HEK293 (cell line): ENCODE results near the gene UNC45B.

Experiments used
- CTCF ChIA-PET: fragments of 350-600 bp; formaldehyde crosslinking; extraction: SDS; loops from one replicate; lab custom pipeline; 2021; ENCODE audit warnings: antibody characterized with exemption; lab: Yijun Ruan, JAX
- POLR2A ChIA-PET: fragments of 300-600 bp; formaldehyde crosslinking; extraction: SDS; loops from one replicate; lab custom pipeline; 2020; ENCODE audit warnings: antibody characterized with exemption, inconsistent platforms; lab: Yijun Ruan, JAX
- H3K27ac ChIP-seq: fragments of 200-500 bp; sonication (Bioruptor generic); 2 replicates; pipeline ENCODE4 v1.5.1; 2014; ENCODE audit warnings: low read depth, low read length, control low read depth, inconsistent platforms; ENCODE audit errors: extremely low read depth
- H3K36me3 ChIP-seq, 2 experiments: fragments of 200-500 bp in 1 of 2; sonication (Bioruptor generic) in 1 of 2; 1 replicate in 1 of 2; 2 replicates in 1 of 2; pipeline ENCODE4 v1.5.1; 2014 to 2017; ENCODE audit warnings: inconsistent platforms in 2 of 2, low read length in 2 of 2; ENCODE audit not compliant: control insufficient read depth in 2 of 2, insufficient read depth in 1 of 2
- H3K4me1 ChIP-seq: fragments of 200-500 bp; sonication (Bioruptor generic); 2 replicates; pipeline ENCODE4 v1.5.1; 2014; ENCODE audit warnings: mild to moderate bottlenecking, low read length, inconsistent platforms; ENCODE audit not compliant: control insufficient read depth, insufficient read depth
- H3K4me3 ChIP-seq: 2 replicates; pipeline ENCODE4 v1.5.1; 2011; ENCODE audit warnings: low read depth, mild to moderate bottlenecking, control low read depth, low read length, moderate library complexity
- H3K9me3 ChIP-seq: fragments of 200-500 bp; sonication (Bioruptor generic); 2 replicates; pipeline ENCODE4 v1.5.1; 2014; ENCODE audit warnings: low read depth, low read length, inconsistent platforms; ENCODE audit not compliant: control insufficient read depth, insufficient read depth
- BCL11B ChIP-seq: fragments of 450-650 bp; formaldehyde crosslinking; IDR thresholded peaks from 2 replicates; pipeline ENCODE4 v1.5.1; 2016; ENCODE audit warnings: low read depth, missing biosample characterization, missing genetic modification characterization
- CTCF ChIP-seq: fragments of 450-650 bp; formaldehyde crosslinking; IDR thresholded peaks from 2 replicates; pipeline ENCODE4 v1.5.1; 2016; ENCODE audit warnings: missing biosample characterization, missing genetic modification characterization
- HIC1 ChIP-seq: fragments of 450-650 bp; formaldehyde crosslinking; IDR thresholded peaks from 2 replicates; pipeline ENCODE4 v1.5.1; 2016; ENCODE audit warnings: missing biosample characterization, missing genetic modification characterization
- OVOL3 ChIP-seq: fragments of 450-650 bp; formaldehyde crosslinking; IDR thresholded peaks from 2 replicates; pipeline ENCODE4 v1.5.1; 2016; ENCODE audit warnings: missing biosample characterization, missing genetic modification characterization
- SCRT2 ChIP-seq: fragments of 450-650 bp; formaldehyde crosslinking; IDR thresholded peaks from 2 replicates; pipeline ENCODE4 v1.5.1; 2016; ENCODE audit warnings: missing biosample characterization, missing genetic modification characterization
- ZBTB44 ChIP-seq: fragments of 450-650 bp; IDR thresholded peaks from 2 replicates; pipeline ENCODE4 v1.5.1; 2018; ENCODE audit warnings: missing biosample characterization, mild to moderate bottlenecking, missing genetic modification characterization
- ZNF138 ChIP-seq: fragments of 450-650 bp; formaldehyde crosslinking; IDR thresholded peaks from 2 replicates; pipeline ENCODE4 v1.5.1; 2016; ENCODE audit warnings: missing biosample characterization, missing genetic modification characterization, borderline replicate concordance
- ZNF146 ChIP-seq: fragments of 450-650 bp; formaldehyde crosslinking; IDR thresholded peaks from 2 replicates; pipeline ENCODE4 v1.5.1; 2016; ENCODE audit warnings: missing biosample characterization, missing genetic modification characterization
- ZNF155 ChIP-seq: fragments of 450-650 bp; formaldehyde crosslinking; IDR thresholded peaks from 2 replicates; pipeline ENCODE4 v1.5.1; 2016; ENCODE audit warnings: missing biosample characterization, missing genetic modification characterization
- ZNF16 ChIP-seq: fragments of 450-650 bp; formaldehyde crosslinking; IDR thresholded peaks from 2 replicates; pipeline ENCODE4 v1.5.1; 2016; ENCODE audit warnings: low read depth, missing biosample characterization, missing genetic modification characterization
- ZNF184 ChIP-seq: fragments of 450-650 bp; IDR thresholded peaks from 2 replicates; pipeline ENCODE4 v1.5.1; 2018; ENCODE audit warnings: missing biosample characterization, mild to moderate bottlenecking, missing genetic modification characterization
- ZNF26 ChIP-seq: fragments of 450-650 bp; formaldehyde crosslinking; IDR thresholded peaks from 2 replicates; pipeline ENCODE4 v1.5.1; 2016; ENCODE audit warnings: missing biosample characterization, missing genetic modification characterization
- ZNF280C ChIP-seq: fragments of 450-650 bp; formaldehyde crosslinking; IDR thresholded peaks from 2 replicates; pipeline ENCODE4 v1.5.1; 2016; ENCODE audit warnings: missing biosample characterization, missing genetic modification characterization
- ZNF292 ChIP-seq: fragments of 450-650 bp; formaldehyde crosslinking; IDR thresholded peaks from 2 replicates; pipeline ENCODE4 v1.5.1; 2016; ENCODE audit warnings: low read depth, missing biosample characterization, missing genetic modification characterization, borderline replicate concordance
- ZNF449 ChIP-seq: fragments of 450-650 bp; formaldehyde crosslinking; IDR thresholded peaks from 2 replicates; pipeline ENCODE4 v1.5.1; 2017; ENCODE audit warnings: missing biosample characterization, mild to moderate bottlenecking, missing genetic modification characterization, moderate library complexity
- ZNF473 ChIP-seq: fragments of 450-650 bp; formaldehyde crosslinking; IDR thresholded peaks from 2 replicates; pipeline ENCODE4 v1.5.1; 2017; ENCODE audit warnings: missing biosample characterization, missing genetic modification characterization
- ZNF488 ChIP-seq: fragments of 450-650 bp; formaldehyde crosslinking; IDR thresholded peaks from 2 replicates; pipeline ENCODE4 v1.5.1; 2016; ENCODE audit warnings: missing biosample characterization, missing genetic modification characterization
- ZNF510 ChIP-seq: fragments of 450-650 bp; formaldehyde crosslinking; IDR thresholded peaks from 2 replicates; pipeline ENCODE4 v1.5.1; 2018; ENCODE audit warnings: mild to moderate bottlenecking, missing genetic modification characterization, missing biosample characterization; ENCODE audit not compliant: insufficient replicate concordance
- ZNF521 ChIP-seq: fragments of 450-650 bp; formaldehyde crosslinking; IDR thresholded peaks from 2 replicates; pipeline ENCODE4 v1.5.1; 2017; ENCODE audit warnings: missing biosample characterization, mild to moderate bottlenecking, missing genetic modification characterization
- ZNF596 ChIP-seq: fragments of 450-650 bp; IDR thresholded peaks from 2 replicates; pipeline ENCODE4 v1.5.0; 2018; ENCODE audit warnings: missing biosample characterization, mild to moderate bottlenecking, missing genetic modification characterization, moderate library complexity
- ZNF660 ChIP-seq: fragments of 450-650 bp; IDR thresholded peaks from 2 replicates; pipeline ENCODE4 v1.5.1; 2018; ENCODE audit warnings: missing biosample characterization, mild to moderate bottlenecking, missing genetic modification characterization
- ZNF670 ChIP-seq: fragments of 450-650 bp; formaldehyde crosslinking; IDR thresholded peaks from 2 replicates; pipeline ENCODE4 v1.5.1; 2016; ENCODE audit warnings: missing biosample characterization, missing genetic modification characterization, low read depth
- ZNF768 ChIP-seq: fragments of 450-650 bp; formaldehyde crosslinking; IDR thresholded peaks from 2 replicates; pipeline ENCODE4 v1.5.1; 2018; ENCODE audit warnings: missing biosample characterization, mild to moderate bottlenecking, missing genetic modification characterization
- ZNF791 ChIP-seq: fragments of 450-650 bp; formaldehyde crosslinking; IDR thresholded peaks from 2 replicates; pipeline ENCODE4 v1.5.1; 2016; ENCODE audit warnings: missing biosample characterization, missing genetic modification characterization

UNC45B gene

GRCh38 chr17:35161281-35161761, 13.7 kb downstream of the UNC45B start:
- Histone ChIP-seq H3K4me1 (peaks cover 4% of the 10 kb centered on the region; the same call in 1 of the 2 replicates), H3K36me3 (no peaks in the 10 kb centered on the region), H3K4me3 (no peak overlapping the region), H3K9me3 (no peaks in the 10 kb centered on the region), H3K27ac (no peak overlapping the region)
- ChIA-PET POLR2A (no interaction called here), CTCF (interaction anchor here (0.6 to 0.9 kb wide), 4 partner anchors 152 to 381 kb away, joined by 3 to 6 read pairs (median 4); no protein-coding TSS in a partner anchor)
- TF ChIP-seq ZNF146 = no peak
- TF ChIP-seq ZNF473 (tag by site-specific recombination) = no peak
- no peak for TF ChIP-seq OVOL3 (tag by site-specific recombination)
- no peak for TF ChIP-seq ZNF26 (tag by site-specific recombination)
- TF ChIP-seq ZNF521 = no peak
- no peak for TF ChIP-seq ZNF488
- TF ChIP-seq ZNF138 = no peak
- TF ChIP-seq CTCF (tag by site-specific recombination) = no peak
- TF ChIP-seq SCRT2 = no peak
- TF ChIP-seq ZNF280C (tag by site-specific recombination) = no peak
- no peak for TF ChIP-seq ZNF292 (tag by site-specific recombination)
- no peak for TF ChIP-seq ZNF791 (tag by site-specific recombination)
- TF ChIP-seq ZNF510 (tag by site-specific recombination) = no peak

- POLR2A ChIA-PET = interaction anchor here (1.0 to 1.2 kb wide), 2 partner anchors 32 to 80 kb away, joined by 3 read pairs; partner anchors contain the start of gene SLFN5
- CTCF ChIA-PET = interaction anchor here (0.7 to 1.0 kb wide), 2 partner anchors 97 to 372 kb away, joined by 3 read pairs; no protein-coding TSS in a partner anchor
- H3K4me3 ChIP-seq = no peak overlapping the region
- no peaks in the 10 kb centered on the region for H3K36me3 ChIP-seq
- no peak overlapping the region for H3K27ac ChIP-seq
- H3K4me1 ChIP-seq = peaks cover 4% of the 10 kb centered on the region; the same call in 1 of the 2 replicates
- no peaks in the 10 kb centered on the region for H3K9me3 ChIP-seq
- no peak for TF ChIP-seq ZNF449 (tag by site-specific recombination)
- no peak for TF ChIP-seq BCL11B
- no peak for TF ChIP-seq ZNF670 (tag by site-specific recombination)
- no peak for TF ChIP-seq ZNF768 (tag by site-specific recombination)
- TF ChIP-seq HIC1 (tag by site-specific recombination) = no peak
- no peak for TF ChIP-seq ZNF155 (tag by site-specific recombination)
- TF ChIP-seq ZNF16 (tag by site-specific recombination) = no peak
- no peak for TF ChIP-seq ZBTB44 (tag by site-specific recombination)
- TF ChIP-seq ZNF184 (tag by site-specific recombination) = no peak
- no peak for TF ChIP-seq ZNF596 (tag by site-specific recombination)
- TF ChIP-seq ZNF660 (tag by site-specific recombination) = no peak
Measured at GRCh38 chr17:35162755-35163154, 15.1 kb downstream of the UNC45B start.
